ENCODE results near the gene KYAT1. TPM values are rescaled to one million over a fixed set of nuclear protein-coding genes. Genes with fewer than 3 reads are reported as not detected.

The KYAT1 gene
- total RNA-seq, 2 experiments from 2014 or later = 17.0 to 18.6 TPM

DNA sequence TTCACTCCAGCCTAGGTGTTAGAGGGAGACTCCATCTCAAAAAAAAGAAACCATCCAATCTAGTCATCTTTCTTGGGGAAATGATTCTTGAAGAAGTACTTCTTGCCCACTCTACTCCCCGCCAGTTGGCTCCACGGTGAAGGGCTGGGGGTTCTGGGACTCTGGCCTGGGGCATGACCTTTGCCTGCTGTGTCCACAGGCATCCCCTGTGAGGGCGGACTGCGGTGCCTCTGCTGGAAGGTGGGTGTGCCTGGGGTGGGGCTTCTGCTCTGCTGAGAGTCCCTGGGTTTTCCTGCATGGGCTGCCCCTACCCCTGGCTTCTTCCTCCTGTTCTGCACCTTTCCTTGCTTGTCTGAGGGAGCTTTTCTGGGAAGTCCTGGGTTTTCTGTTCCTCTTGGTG lies 91.2 kb downstream of the KYAT1 start:
- TF ChIP-seq, protein P1, sequence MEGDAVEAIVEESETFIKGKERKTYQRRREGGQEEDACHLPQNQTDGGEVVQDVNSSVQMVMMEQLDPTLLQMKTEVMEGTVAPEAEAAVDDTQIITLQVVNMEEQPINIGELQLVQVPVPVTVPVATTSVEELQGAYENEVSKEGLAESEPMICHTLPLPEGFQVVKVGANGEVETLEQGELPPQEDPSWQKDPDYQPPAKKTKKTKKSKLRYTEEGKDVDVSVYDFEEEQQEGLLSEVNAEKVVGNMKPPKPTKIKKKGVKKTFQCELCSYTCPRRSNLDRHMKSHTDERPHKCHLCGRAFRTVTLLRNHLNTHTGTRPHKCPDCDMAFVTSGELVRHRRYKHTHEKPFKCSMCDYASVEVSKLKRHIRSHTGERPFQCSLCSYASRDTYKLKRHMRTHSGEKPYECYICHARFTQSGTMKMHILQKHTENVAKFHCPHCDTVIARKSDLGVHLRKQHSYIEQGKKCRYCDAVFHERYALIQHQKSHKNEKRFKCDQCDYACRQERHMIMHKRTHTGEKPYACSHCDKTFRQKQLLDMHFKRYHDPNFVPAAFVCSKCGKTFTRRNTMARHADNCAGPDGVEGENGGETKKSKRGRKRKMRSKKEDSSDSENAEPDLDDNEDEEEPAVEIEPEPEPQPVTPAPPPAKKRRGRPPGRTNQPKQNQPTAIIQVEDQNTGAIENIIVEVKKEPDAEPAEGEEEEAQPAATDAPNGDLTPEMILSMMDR (IDR thresholded peaks at IDR 0.05) = no peak
- Mint-ChIP-seq H3K4me3 (no peak overlapping the region), H3K36me3 (ENCODE audit: low read depth) (peaks cover 9% of the 10 kb centered on the region), H3K27me3 (no peaks in the 10 kb centered on the region), H3K9me3 (no peaks in the 10 kb centered on the region), H3K4me1 (ENCODE audit: low read depth) (peaks cover 19% of the 10 kb centered on the region), H3K27ac (peak overlapping the region; percentile 27)
- no peak for DNase-seq
- ATAC-seq = no peak
- ChIA-PET CTCF (interaction anchor here (3.2 kb wide), 1 partner anchor 28 kb away, joined by 14 read pairs; the partner anchor contains the start of gene ENDOG), POLR2A (interaction anchor here (0.9 kb wide), 1 partner anchor 37 kb away, joined by 3 read pairs; no protein-coding TSS in a partner anchor)
- intact Hi-C loops (cut with micrococcal nuclease) = no loop called here

DNA sequence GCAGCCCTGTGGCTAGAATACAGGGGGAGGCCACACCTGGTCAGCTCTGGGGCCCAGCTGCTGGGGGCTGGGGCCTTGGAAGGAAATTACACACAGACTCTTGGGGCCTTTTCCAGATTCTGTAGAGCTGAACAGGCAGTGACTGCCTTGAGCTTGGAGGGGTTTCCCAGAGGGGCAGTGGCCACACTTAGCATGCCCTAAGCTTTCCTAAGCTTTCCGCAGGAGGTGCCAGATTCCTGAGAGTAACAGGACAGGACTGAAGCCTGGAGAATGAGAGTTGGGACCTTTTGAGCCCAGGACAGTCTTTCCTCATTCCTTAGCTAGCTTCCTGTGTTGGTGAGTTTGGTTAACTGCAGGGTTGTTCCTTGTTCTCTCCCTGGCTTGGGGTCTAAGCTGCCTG lies 93.3 kb downstream of the KYAT1 start:
- Mint-ChIP-seq H3K36me3 (ENCODE audit: low read depth) (peaks cover 7% of the 10 kb centered on the region), H3K4me3 (peak overlapping the region; percentile 93), H3K9me3 (no peaks in the 10 kb centered on the region), H3K27me3 (no peaks in the 10 kb centered on the region), H3K4me1 (ENCODE audit: low read depth) (peaks cover 22% of the 10 kb centered on the region), H3K27ac (peak overlapping the region; percentile 85)
- DNase-seq = no peak
- CTCF ChIA-PET = interaction anchor here (1.0 to 2.7 kb wide), 5 partner anchors 21 to 138 kb away, joined by 3 to 14 read pairs (median 4); partner anchors contain the start of genes ENDOG and PKN3
- POLR2A ChIA-PET = interaction anchor here (0.8 to 1.5 kb wide), 5 partner anchors 16 to 104 kb away, joined by 3 to 5 read pairs (median 4); partner anchors contain the start of genes ENDOG, PKN3, SPOUT1 and ZER1
- intact Hi-C loops (cut with micrococcal nuclease) = no loop called here
- ATAC-seq = no peak
- TF ChIP-seq, protein P1 (IDR thresholded peaks at IDR 0.05) = no peak

DNA sequence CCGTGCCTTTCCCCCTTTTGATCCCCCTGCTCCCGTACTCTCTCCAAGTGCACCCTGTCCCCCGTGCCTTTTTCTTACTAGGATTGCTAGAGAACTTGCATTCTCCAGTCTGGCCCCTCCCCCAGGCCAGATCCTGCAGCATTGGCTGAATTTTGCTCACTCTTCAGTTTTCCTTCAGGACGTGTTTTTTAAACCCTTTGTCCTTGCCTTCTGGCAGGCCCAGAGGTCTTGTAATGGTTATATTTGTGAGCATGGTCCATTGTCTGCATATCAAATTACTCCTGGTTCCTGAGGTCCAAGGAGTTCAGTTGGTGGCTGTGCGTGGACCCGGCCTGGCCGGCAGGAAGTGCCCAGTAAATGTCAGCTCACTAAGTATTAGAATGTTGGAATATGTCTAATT lies 94.1 kb downstream of the KYAT1 start:
- POLR2A ChIA-PET = interaction anchor here (0.8 kb wide), 2 partner anchors 42 to 104 kb away, joined by 3 to 4 read pairs; partner anchors contain the start of gene SPOUT1
- Mint-ChIP-seq H3K36me3 (ENCODE audit: low read depth) (peaks cover 7% of the 10 kb centered on the region), H3K9me3 (no peaks in the 10 kb centered on the region), H3K4me1 (ENCODE audit: low read depth) (peaks cover 20% of the 10 kb centered on the region), H3K4me3 (peak overlapping the region; percentile 93), H3K27me3 (no peaks in the 10 kb centered on the region), H3K27ac (peak overlapping the region; percentile 85)
- no peak for ATAC-seq
- peak; percentile 15 for DNase-seq
- TF ChIP-seq, protein P1 (IDR thresholded peaks at IDR 0.05) = no peak
- intact Hi-C loops (cut with micrococcal nuclease) = no loop called here
- CTCF ChIA-PET = interaction anchor here (2.5 to 2.7 kb wide), 2 partner anchors 31 to 139 kb away, joined by 12 to 14 read pairs; partner anchors contain the start of gene ENDOG

DNA sequence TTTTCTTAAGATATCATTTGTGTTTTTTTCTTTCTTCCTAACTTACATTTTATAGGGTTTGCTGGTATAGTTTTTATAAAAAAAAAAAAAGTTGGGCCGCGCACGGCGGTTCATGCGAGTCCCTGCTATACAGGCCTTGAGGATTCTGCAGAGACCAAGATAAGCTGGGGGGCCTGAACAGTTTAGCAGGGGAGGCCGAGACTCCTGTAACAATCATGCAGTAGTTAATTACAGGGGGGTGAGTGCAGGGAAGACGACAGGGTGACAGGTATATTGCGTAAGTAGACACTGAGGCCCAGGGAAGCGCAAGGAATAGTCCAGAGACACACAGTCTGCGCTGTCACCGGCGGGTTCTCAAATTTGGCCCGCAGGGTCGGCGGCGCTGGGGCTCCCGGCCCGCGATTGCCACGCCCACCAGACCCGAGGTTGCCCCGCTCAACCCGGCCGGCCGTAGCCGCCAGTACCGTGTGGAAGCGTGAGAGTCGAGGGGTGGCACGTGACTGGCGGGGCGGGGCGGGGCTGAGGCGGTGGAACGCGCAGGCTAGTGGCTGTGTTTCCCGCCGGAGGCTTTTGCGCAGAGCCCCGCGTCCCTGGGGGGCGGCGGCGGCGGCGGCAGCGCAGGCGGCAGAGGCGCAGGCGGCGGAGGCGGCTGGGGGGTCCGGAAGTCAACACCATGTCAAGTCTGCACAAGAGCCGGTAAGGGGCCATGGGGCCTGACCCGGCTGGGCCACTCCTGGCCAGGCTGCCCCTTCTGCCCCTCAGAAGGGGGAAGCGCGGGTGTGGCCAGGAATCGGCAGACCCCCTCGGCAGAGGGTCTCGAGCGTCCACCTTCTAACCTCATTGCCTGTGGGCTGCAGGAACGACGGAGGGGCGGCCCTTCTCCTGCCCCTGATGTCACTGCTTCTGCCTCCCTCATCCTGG lies 94.8 kb downstream of the KYAT1 start, which contains the start of gene TBC1D13:
Gene TBC1D13 (plus strand): TSS at position 573 of the 921 bp plus-strand sequence. CDS start 101 bp downstream, at position 674.
- intact Hi-C loops (cut with micrococcal nuclease) = no loop called here

More for the DNA sequence above, 94.8 kb downstream of the KYAT1 start, which contains the start of gene TBC1D13:
- no peaks in the 10 kb centered on the region for H3K9me3 Mint-ChIP-seq
- peak within 1 kb of the TSS; percentile 85 for H3K27ac Mint-ChIP-seq
- no peaks in the 10 kb centered on the region for H3K27me3 Mint-ChIP-seq
- POLR2A ChIA-PET = interaction anchor here (1.0 kb wide), 1 partner anchor 15 kb away, joined by 7 read pairs; the partner anchor contains the start of gene ZER1
- peaks cover 20% of the 10 kb centered on the region for H3K4me1 Mint-ChIP-seq (ENCODE audit: low read depth)
- TF ChIP-seq, protein P1 (IDR thresholded peaks at IDR 0.05) = no peak
- peaks cover 4% of the 10 kb centered on the region for H3K36me3 Mint-ChIP-seq (ENCODE audit: low read depth)
- peak within 1 kb of the TSS; percentile 93 for H3K4me3 Mint-ChIP-seq
- CTCF ChIA-PET = interaction anchor here (2.7 kb wide), 1 partner anchor 31 kb away, joined by 12 read pairs; the partner anchor contains the start of gene ENDOG
- DNase-seq = peak; percentile 90
- peak; percentile 97 for ATAC-seq
